NCI-H2081 (cell line): ENCODE data around the gene CNR2.
"Not testable (repeated sequence)": the region's sequence is repeated elsewhere in the genome, so short reads cannot be mapped to it uniquely, and the experiment has no call there.

ENCODE experiments used
- DNase-seq, 2 experiments: peaks; one replicate each; lab custom pipeline; 2025; lab: John Stamatoyannopoulos, UW

CNR2 gene

DNA sequence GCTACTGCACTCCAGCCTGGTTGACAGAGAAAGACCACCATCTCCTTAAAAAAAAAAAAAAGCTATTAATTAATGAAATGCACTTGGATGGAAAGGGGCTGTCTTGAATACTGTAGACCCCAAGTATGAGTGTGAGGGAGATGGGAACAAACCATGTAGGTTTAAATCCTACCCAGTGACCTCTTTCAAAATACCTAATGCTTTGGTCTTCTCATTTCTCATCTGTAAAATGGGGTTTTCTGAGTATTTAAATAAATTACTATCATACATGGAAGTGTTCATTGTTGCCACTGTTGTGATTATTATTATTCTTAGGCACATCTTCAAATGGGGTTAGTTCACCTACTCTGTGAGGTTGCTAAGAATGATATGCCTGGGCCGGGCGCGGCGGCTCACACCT, 27.9 kb downstream of the CNR2 start:
- no peak for DNase-seq

- DNase-seq: no peak
These were observed 30.4 kb downstream of the CNR2 start for GRCh38 chr1:23882746-23883145.

DNA sequence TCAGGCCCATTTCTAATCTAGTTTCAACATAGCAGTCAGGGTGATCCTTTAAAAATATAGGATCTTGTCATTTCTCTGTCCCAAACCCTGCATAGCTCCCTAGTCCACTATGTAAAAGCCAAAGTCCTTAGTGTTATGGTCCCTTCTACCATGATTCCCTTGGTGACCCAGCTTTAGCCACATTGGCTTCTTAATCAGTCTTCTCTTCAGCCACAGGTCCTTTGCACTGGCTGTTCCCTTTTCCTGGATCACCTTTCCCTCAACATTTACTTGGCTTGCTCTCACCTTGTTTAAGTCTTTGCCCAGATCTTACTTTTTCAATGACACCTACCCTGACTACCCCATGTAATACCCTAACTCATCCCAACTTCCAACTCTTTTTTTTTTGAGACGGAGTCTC, 33.4 kb downstream of the CNR2 start:
- no peak for DNase-seq

DNA sequence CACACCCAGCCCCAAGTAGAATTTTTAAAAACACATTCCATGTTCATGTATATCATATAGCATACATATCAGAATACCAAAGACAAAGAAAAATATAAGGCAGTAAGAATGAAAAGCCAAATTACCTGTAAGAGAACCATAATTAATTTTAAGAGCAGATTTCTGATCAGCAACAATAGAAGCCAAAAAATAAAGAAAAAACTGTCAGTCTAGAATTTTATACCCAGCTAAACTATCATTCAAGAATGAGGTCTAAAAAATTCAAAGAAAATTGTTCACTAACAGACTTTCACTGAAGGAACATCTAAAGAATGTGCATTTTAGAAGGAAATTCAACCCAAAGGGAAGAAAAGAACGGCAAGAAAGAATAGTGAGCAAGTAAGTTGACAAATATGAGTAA, 34.5 kb downstream of the CNR2 start:
- DNase-seq: no peak

- DNase-seq: no peak
These were observed 37.8 kb downstream of the CNR2 start for GRCh38 chr1:23875382-23875781.

DNA sequence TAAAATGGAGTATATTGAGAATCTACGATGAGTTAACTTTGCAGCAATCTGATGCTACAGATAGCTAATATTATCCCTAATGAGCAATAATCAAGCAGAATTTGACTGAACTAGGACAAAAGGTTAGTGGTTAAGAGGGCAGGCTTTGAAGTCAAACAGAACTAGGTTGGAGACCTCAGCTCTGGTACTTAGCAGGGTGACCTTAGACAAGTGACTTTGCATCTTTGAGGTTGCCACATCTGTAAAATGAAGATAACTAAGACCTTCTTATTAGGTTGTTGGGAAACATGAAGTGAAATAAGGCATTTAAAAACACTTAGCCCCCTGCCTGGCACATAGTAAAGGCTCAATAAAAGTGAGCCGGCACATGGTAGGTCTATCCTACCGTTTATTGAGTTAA, 40.7 kb downstream of the CNR2 start:
- DNase-seq: no peak

DNA sequence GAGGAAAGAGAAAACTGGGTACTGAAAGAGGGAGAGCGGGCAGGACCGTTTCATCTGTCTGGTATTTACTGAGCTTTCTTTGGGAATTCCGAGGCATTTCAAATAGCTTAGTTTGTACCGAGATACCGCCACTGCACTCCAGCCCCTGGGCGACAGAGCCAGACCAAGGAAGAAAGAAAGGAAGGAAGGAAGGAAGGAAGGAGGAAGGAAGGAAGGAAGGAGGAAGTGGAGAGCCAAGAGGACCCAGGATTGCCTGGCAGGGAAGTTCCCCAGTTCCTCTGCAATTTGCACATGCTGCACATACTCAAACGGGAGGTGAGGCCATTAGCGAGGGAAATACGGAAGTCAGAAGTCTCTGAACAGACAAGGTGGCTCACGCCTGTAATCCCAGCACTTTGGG, 44.1 kb downstream of the CNR2 start:
- DNase-seq: no peak

GRCh38 chr1:23868557-23869016, 44.6 kb downstream of the CNR2 start:
- DNase-seq: peak; percentile 21 to 60

- peak; percentile 97 for DNase-seq
These were observed 45.1 kb downstream of the CNR2 start, which contains the start of gene FUCA1 for GRCh38 chr1:23867895-23868556. Gene FUCA1, minus strand, starts transcription at chr1:23868290. Its CDS starts 4 bp downstream, at chr1:23868286.

DNA sequence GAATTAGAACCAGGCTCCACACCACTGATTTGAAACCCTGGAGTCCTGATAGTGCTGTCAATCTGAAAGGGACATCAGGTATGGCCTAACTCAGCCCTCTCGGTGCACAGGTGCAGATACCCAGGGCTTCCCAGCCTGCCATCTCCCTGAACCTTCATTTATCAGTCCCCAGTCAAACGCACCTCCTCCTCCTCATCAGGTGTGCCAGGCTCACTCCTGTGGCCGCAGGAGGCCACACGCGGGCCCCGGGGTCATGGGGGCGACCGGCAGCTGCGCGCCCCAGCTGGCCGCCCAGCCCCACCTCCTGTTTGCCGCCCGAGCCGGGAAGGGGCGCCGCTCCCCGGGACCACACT, 45.6 kb downstream of the CNR2 start:
- no peak for DNase-seq

DNA sequence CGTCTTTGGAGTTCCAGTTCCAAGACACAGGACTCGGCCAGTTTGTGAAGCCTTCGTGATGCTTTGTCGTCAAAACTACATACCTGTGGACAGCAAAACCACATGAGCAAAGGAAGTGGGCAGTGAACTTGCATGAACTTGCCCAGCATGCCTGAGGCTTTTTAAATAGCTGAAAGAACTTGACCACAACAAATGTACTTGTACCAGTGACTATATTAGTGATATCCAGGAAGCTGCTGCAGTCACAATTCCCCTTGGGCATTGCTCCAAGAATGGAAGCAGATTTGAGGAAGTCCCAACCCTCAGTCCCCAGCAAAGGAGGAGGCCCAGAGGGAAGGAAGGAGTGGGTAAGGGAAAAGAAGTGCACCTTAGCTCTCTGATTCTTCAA, 47.6 kb downstream of the CNR2 start:
- no peak for DNase-seq

DNA sequence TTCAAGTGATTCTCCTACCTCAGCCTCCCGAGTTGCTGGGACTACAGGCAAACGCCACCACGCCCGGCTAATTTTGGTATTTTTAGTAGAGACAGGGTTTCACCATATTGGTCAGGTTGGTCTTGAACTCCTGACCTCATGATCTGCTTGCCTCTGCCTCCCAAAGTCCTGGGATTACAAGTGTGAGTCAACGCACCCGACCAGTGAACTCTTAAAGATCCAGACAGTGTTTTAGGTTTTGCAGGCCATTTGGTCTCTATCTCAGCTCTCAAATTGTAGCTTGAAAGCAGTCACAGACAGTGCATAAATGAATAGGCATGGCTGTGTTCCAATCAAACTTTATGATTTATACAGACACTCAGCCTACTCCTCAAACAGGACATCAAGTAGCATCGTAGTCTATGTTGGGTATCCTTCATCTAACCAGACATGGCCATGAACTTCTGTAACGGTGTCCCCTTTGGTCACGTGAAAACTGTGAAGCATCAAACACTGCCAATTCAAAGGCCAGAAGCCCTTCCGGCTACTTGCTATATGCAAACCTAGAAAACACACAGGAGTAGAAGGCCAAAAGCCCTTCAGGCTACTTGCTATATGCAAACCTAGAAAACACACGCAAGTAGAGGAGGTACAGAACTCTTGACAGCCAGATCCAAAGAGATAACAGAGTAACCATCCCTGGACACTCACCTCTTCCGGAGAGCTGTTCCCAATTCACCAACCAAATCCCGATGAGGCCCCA, 48.2 kb downstream of the CNR2 start:
- DNase-seq: no peak

- DNase-seq: no peak
These were observed 50.5 kb downstream of the CNR2 start for GRCh38 chr1:23862640-23863039.

GRCh38 chr1:23854568-23854967, 58.6 kb downstream of the CNR2 start:
- DNase-seq: no peak

- DNase-seq: not testable (repeated sequence)
These were observed 60.0 kb downstream of the CNR2 start for GRCh38 chr1:23853124-23853523.

DNA sequence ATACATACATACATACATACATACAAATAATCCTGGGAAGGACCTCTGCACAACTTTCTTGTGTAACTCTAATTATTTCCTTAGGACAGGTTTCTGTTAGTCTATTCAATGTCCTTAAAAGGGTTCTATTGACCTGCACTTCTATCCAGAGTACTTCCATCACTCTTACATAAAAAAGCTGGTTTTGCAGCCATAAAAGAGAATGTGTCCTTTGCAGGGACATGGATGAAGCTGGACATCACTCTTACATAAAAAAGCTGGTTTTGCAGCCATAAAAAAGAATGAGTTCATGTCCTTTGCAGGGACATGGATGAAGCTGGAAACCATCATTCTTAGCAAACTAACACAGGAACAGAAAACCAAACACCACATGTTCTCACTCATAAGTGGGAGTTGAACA, 61.8 kb downstream of the CNR2 start:
- DNase-seq: not testable (repeated sequence)

DNA sequence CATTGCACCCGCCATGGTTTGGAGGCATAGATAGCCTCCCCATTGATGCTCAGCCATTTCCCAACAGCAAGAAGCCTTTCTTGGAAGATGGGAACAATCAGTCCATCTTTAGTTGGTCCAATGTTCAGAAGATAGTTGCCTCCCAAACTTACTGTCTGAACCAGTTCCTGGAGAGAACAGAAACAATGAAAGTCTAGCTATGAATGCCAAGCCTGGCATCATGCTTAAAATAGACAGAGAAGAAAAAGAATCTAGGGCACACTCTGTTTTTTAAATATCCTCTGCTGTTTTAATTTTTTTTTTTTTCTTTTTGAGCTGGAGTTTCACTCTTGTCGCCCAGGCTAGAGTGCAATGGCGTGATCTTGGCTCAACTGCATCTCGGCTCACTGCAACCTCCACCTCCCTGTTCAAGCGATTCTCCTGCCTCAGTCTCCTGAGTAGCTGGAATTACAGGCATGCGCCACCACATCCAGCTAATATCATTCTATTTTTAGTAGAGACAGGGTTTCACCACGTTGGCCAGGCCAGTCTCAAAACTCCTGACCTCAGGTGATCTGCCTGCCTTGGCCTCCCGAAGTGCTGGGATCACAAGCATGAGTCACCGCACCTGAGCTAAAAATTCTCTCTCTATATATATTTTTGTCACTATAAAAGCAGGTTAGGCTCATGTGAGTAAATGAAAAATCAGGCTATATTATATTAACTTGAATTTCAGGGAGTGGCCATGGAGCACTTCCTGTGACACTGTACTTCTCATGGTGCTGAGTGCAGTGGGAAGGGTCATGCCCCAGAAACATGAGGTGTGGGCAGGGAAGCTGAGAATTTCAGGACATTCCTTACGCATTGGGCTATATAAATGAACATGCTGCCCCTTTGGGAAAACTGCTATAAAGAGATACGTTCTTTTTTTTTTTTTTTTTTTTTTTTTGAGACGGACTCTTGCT, 64.2 kb downstream of the CNR2 start:
- no peak for DNase-seq

DNA sequence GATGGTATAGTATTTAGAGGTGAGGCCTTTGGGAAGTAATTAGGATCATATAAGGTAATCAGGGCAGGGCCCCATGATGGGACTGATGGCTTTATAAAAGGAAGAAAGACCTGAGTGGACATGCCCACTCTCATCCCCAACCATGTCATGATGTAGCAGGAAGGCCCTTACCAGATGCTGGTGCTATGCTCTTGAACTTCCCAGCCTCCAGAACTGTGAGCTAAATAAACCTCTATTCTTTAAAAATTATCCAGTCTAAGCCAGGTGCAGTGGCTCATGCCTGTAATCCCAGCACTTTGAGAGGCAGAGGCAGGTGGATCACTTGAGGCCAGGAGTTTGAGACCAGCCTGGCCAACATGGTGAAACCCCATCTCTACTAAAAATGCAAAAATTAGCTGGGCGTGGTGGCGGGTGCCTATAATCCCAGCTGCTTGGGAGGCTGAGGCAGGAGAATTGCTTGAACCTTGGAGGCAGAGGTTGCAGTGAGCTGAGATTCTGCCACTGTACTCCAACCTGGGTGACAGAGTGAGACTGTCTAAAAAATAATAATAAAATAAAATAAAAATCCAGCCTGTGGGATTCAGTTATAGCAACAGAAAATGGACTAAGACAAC, 65.6 kb downstream of the CNR2 start:
- not testable (repeated sequence) for DNase-seq

GRCh38 chr1:23845163-23845562, 68.0 kb downstream of the CNR2 start:
- DNase-seq: no peak

DNA sequence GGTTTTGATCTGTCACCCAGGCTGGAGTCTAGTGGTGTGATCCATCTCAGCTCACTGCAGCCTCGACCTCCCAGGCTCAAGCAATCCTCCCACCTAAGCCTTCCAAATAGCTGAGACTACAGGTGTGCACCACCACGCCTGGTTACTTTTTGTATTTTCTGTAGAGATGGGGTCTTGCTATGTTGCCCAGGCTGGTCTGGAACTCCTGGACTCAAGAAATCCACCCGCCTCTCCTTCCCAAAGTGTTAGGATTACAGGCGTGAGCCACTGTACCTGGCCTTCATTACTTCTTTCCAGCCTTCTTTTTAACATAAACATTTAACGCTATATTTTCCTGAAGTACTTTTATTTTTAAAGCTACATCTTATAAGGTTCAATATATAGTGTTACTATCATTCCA, 69.5 kb downstream of the CNR2 start:
- DNase-seq: no peak

GRCh38 chr1:23838401-23838866, 74.7 kb downstream of the CNR2 start:
- peak; percentile 43 to 55 for DNase-seq

GRCh38 chr1:23837908-23838307, 75.3 kb downstream of the CNR2 start:
- no peak for DNase-seq
